ENCODE data around the gene RBMS3. TPM values are rescaled to one million over a fixed set of nuclear protein-coding genes. Genes with fewer than 3 reads are reported as not detected.

RBMS3 gene
- total RNA-seq, 1 donor, result 81.1 TPM

DNA sequence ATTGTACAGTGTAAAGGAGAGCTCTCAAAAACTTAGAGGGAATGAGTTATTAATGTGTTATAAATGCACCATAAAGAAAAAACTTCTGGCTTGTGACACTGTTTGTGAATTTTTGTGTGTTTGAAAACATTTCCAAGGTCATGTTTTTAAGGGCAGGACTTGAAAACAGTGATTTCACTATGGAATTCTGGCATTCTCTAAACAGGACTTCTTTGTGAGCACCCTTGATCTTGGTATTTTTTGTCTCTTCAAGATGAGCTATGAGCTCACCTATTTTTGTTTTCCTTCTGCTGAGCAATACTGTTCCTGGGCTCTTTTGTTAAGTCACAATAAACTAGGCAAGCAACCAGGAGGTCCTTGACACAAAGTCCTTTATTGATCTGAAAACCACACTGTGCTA, 284.4 kb downstream of the RBMS3 start:
- H3K9me3 ChIP-seq (ENCODE audit: low read depth, low read length), result no peaks in the 10 kb centered on the region
- peaks cover 3% of the 10 kb centered on the region for H3K79me2 ChIP-seq (ENCODE audit: insufficient read depth, low read length)
- DNase-seq (ENCODE audit: insufficient read length, low spot score, missing footprints), result no peak

DNA sequence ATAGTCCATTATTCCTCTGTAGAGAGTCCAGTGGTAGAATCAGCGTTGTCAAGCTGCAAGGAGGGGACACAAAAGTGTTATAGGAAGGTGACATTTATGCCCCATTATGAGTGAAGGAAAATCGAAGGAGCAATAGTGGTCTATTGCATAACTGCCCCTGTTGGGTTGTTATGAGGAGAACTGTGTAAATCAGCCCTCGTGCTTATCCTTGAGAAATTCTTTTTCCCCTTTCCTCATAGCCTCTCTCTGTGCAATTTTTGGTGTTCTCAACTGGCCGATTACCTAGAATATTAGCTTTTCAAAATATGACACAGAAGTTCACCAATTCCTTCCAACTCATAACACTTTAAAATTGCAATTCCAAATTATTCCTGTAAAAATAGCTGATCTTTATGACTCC, 286.6 kb downstream of the RBMS3 start:
- no peaks in the 10 kb centered on the region for H3K36me3 ChIP-seq (ENCODE audit: insufficient read depth, low read length)
- no peaks in the 10 kb centered on the region for H3K4me1 ChIP-seq (ENCODE audit: insufficient read depth, low read length)
- H4K20me1 ChIP-seq (ENCODE audit: insufficient read depth, low read length), result peaks cover 4% of the 10 kb centered on the region
- H3K27me3 ChIP-seq (ENCODE audit: insufficient read depth, low read length), result no peaks in the 10 kb centered on the region
- H3K9me3 ChIP-seq (ENCODE audit: low read depth, low read length), result no peaks in the 10 kb centered on the region
- DNase-seq (ENCODE audit: insufficient read length, low spot score, missing footprints), result no peak
- no peak overlapping the region for H3K27ac ChIP-seq (ENCODE audit: low read depth, low read length)
- H3K79me2 ChIP-seq (ENCODE audit: insufficient read depth, low read length), result peaks cover 17% of the 10 kb centered on the region
- H2AFZ ChIP-seq (ENCODE audit: low read length), result no peak overlapping the region
- H3K4me2 ChIP-seq (ENCODE audit: insufficient read depth, low read length), result no peak overlapping the region
- H3K4me3 ChIP-seq (ENCODE audit: insufficient read depth, low read length), result no peak overlapping the region
- TF ChIP-seq, protein P1, sequence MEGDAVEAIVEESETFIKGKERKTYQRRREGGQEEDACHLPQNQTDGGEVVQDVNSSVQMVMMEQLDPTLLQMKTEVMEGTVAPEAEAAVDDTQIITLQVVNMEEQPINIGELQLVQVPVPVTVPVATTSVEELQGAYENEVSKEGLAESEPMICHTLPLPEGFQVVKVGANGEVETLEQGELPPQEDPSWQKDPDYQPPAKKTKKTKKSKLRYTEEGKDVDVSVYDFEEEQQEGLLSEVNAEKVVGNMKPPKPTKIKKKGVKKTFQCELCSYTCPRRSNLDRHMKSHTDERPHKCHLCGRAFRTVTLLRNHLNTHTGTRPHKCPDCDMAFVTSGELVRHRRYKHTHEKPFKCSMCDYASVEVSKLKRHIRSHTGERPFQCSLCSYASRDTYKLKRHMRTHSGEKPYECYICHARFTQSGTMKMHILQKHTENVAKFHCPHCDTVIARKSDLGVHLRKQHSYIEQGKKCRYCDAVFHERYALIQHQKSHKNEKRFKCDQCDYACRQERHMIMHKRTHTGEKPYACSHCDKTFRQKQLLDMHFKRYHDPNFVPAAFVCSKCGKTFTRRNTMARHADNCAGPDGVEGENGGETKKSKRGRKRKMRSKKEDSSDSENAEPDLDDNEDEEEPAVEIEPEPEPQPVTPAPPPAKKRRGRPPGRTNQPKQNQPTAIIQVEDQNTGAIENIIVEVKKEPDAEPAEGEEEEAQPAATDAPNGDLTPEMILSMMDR (IDR thresholded peaks at IDR 0.05; ENCODE audit: extremely low read depth, low read depth, low read length), result no peak

More for the DNA sequence above, 284.4 kb downstream of the RBMS3 start:
- H3K27me3 ChIP-seq (ENCODE audit: insufficient read depth, low read length), result no peaks in the 10 kb centered on the region
- H3K4me1 ChIP-seq (ENCODE audit: insufficient read depth, low read length), result no peaks in the 10 kb centered on the region
- no peak overlapping the region for H3K4me3 ChIP-seq (ENCODE audit: insufficient read depth, low read length)
- no peaks in the 10 kb centered on the region for H4K20me1 ChIP-seq (ENCODE audit: insufficient read depth, low read length)
- no peak overlapping the region for H3K4me2 ChIP-seq (ENCODE audit: insufficient read depth, low read length)
- H3K36me3 ChIP-seq (ENCODE audit: insufficient read depth, low read length), result no peaks in the 10 kb centered on the region
- no peak overlapping the region for H3K27ac ChIP-seq (ENCODE audit: low read depth, low read length)
- no peak overlapping the region for H2AFZ ChIP-seq (ENCODE audit: low read length)
- TF ChIP-seq, protein P1 (IDR thresholded peaks at IDR 0.05; ENCODE audit: extremely low read depth, low read depth, low read length), result no peak

DNA sequence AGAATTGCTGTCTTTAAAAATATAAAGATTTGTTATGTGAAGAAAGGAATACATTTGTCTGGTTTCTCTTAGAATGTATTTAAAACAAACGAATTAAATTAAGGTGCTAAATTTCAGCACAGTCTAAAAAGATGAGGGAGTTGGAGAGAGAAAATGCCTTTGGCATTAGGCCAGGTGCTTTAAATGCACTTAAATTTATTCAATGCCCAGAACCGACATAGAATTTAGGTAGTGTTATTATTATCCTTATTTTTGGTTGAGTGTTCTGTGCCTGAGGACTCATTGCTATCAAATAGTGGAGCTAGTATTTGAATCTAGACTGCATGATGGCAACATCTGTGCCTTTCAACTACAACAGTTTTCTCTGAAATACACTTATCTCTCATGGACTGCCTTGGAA, 287.5 kb downstream of the RBMS3 start:
- TF ChIP-seq, protein P1 (IDR thresholded peaks at IDR 0.05; ENCODE audit: extremely low read depth, low read depth, low read length), result no peak
- H3K4me3 ChIP-seq (ENCODE audit: insufficient read depth, low read length), result no peak overlapping the region
- no peak overlapping the region for H3K4me2 ChIP-seq (ENCODE audit: insufficient read depth, low read length)
- no peak overlapping the region for H3K27ac ChIP-seq (ENCODE audit: low read depth, low read length)
- no peaks in the 10 kb centered on the region for H3K36me3 ChIP-seq (ENCODE audit: insufficient read depth, low read length)
- H3K4me1 ChIP-seq (ENCODE audit: insufficient read depth, low read length), result no peaks in the 10 kb centered on the region
- no peak overlapping the region for H2AFZ ChIP-seq (ENCODE audit: low read length)
- peaks cover 21% of the 10 kb centered on the region for H3K79me2 ChIP-seq (ENCODE audit: insufficient read depth, low read length)
- no peak for DNase-seq (ENCODE audit: insufficient read length, low spot score, missing footprints)
- no peaks in the 10 kb centered on the region for H3K9me3 ChIP-seq (ENCODE audit: low read depth, low read length)
- no peaks in the 10 kb centered on the region for H3K27me3 ChIP-seq (ENCODE audit: insufficient read depth, low read length)
- H4K20me1 ChIP-seq (ENCODE audit: insufficient read depth, low read length), result peaks cover 4% of the 10 kb centered on the region

DNA sequence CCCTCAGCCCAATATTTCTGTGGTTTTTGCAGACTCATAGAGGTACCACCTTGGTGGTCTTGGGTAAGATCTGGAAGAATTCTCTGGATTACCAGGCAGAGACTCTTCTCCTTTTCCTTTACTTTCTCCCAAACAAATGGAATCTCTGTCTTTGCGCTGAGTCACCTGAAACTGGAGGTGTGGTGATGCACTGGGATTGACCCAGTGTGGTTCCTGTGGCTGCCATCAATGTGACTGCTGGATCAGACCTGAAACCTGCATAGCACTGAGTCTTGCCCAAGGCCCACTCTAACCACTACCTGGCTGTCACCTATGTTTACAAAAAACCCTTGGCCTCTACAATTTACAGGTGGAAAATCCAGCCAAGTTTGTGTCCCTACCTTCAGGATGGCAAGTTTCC, 295.3 kb downstream of the RBMS3 start:
- no peak for DNase-seq (ENCODE audit: insufficient read length, low spot score, missing footprints)
- no peak overlapping the region for H2AFZ ChIP-seq (ENCODE audit: low read length)
- no peaks in the 10 kb centered on the region for H3K9me3 ChIP-seq (ENCODE audit: low read depth, low read length)
- H3K4me1 ChIP-seq (ENCODE audit: insufficient read depth, low read length), result no peaks in the 10 kb centered on the region
- peaks cover 49% of the 10 kb centered on the region for H3K79me2 ChIP-seq (ENCODE audit: insufficient read depth, low read length)
- H3K4me3 ChIP-seq (ENCODE audit: insufficient read depth, low read length), result no peak overlapping the region
- H3K4me2 ChIP-seq (ENCODE audit: insufficient read depth, low read length), result no peak overlapping the region
- H3K36me3 ChIP-seq (ENCODE audit: insufficient read depth, low read length), result no peaks in the 10 kb centered on the region
- TF ChIP-seq, protein P1 (IDR thresholded peaks at IDR 0.05; ENCODE audit: extremely low read depth, low read depth, low read length), result no peak
- peaks cover 15% of the 10 kb centered on the region for H4K20me1 ChIP-seq (ENCODE audit: insufficient read depth, low read length)
- H3K27me3 ChIP-seq (ENCODE audit: insufficient read depth, low read length), result no peaks in the 10 kb centered on the region
- no peak overlapping the region for H3K27ac ChIP-seq (ENCODE audit: low read depth, low read length)

Measured in osteoblast (primary cell).